ENCODE data around the gene RANBP1. TPM values are rescaled to one million over a fixed set of nuclear protein-coding genes. Genes with fewer than 3 reads are reported as not detected.
A peak's percentile ranks its signal among the peaks of the same experiment; 100 is the strongest.

The RANBP1 gene
- total and polyA plus RNA-seq, 3 donors from 2014 or later, result 247 to 318 (median 284) TPM

DNA sequence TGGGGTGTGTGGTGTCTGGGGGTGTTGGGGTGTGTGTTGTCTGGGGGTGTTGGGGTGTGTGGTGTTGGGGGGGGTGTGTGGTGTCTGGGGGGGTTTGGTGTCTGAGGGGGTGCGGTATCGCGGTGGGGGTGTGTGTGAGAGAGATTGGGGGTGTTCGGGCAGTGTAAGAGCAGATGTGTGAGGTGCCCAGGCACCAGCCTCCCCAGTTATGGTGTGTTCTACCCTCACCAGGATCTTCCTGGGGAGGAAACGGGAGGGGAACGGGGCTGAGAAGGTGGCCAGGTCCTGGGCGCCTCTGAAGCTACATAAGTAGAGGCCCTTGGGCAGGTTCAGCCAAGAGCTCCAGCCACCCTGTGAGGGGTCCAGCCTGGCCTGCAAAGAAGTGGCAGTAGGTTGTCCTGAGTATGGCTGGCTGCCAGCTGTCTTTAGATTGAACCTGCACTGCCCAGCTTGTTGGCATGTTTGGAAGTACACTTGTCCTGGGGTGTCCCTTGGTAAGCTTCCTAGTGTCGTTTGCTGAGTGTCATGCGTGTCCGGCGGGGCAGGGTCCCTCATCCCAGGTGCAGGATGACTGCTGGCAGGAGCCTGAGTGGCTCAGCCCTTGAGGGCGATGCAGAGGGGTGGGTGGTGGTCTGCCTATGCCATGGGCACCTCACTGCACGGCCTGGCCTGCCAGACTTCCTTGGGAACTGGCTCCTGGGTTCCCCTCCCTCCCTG lies 7.6 kb downstream of the RANBP1 start:
- TF ChIP-seq, protein P1, sequence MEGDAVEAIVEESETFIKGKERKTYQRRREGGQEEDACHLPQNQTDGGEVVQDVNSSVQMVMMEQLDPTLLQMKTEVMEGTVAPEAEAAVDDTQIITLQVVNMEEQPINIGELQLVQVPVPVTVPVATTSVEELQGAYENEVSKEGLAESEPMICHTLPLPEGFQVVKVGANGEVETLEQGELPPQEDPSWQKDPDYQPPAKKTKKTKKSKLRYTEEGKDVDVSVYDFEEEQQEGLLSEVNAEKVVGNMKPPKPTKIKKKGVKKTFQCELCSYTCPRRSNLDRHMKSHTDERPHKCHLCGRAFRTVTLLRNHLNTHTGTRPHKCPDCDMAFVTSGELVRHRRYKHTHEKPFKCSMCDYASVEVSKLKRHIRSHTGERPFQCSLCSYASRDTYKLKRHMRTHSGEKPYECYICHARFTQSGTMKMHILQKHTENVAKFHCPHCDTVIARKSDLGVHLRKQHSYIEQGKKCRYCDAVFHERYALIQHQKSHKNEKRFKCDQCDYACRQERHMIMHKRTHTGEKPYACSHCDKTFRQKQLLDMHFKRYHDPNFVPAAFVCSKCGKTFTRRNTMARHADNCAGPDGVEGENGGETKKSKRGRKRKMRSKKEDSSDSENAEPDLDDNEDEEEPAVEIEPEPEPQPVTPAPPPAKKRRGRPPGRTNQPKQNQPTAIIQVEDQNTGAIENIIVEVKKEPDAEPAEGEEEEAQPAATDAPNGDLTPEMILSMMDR (IDR thresholded peaks at IDR 0.05), result no peak
- no peak for TF ChIP-seq POLR2A (IDR thresholded peaks at IDR 0.05)
- no peak overlapping the region for H3K27ac ChIP-seq
- DNase-seq, result no peak
- H3K4me3 ChIP-seq, result no peak overlapping the region
- no peaks in the 10 kb centered on the region for H3K9me3 ChIP-seq
- no peaks in the 10 kb centered on the region for H3K36me3 ChIP-seq (ENCODE audit: low read depth, missing control alignments)
- peaks cover 15% of the 10 kb centered on the region for H3K4me1 ChIP-seq
- H3K27me3 ChIP-seq, result no peaks in the 10 kb centered on the region
- 89 to 97% methylated on average over 13 of the region's 13 CpGs for WGBS, 2 donors
- intact Hi-C loops (cut with DNase I; ENCODE audit: low total_unique reads), result no loop called here

- Histone ChIP-seq H3K27ac (no peak overlapping the region), H3K9me3 (no peaks in the 10 kb centered on the region), H3K4me1 (peaks cover 7% of the 10 kb centered on the region), H3K4me3 (no peak overlapping the region), H3K36me3 (ENCODE audit: low read depth, missing control alignments) (no peaks in the 10 kb centered on the region), H3K27me3 (no peaks in the 10 kb centered on the region)
- intact Hi-C loops (cut with DNase I; ENCODE audit: low total_unique reads), result no loop called here
- DNase-seq, result no peak
- TF ChIP-seq, protein P1 (IDR thresholded peaks at IDR 0.05), result no peak
- TF ChIP-seq POLR2A (IDR thresholded peaks at IDR 0.05), result no peak
- WGBS, 2 donors, result 82 to 87% methylated on average over 5 to 11 of the region's 11 CpGs
Measured at GRCh38 chr22:20124083-20124787, 8.3 kb downstream of the RANBP1 start.

GRCh38 chr22:20125201-20126174 lies 9.6 kb downstream of the RANBP1 start:
- Histone ChIP-seq H3K4me3 (no peak overlapping the region), H3K27ac (peak overlapping the region in 1 of 2 donors; percentile 17), H3K9me3 (no peaks in the 10 kb centered on the region), H3K27me3 (no peaks in the 10 kb centered on the region), H3K4me1 (peaks cover 14% of the 10 kb centered on the region), H3K36me3 (ENCODE audit: low read depth, missing control alignments) (no peaks in the 10 kb centered on the region)
- intact Hi-C loops (cut with DNase I; ENCODE audit: low total_unique reads), result no loop called here
- WGBS, 2 donors, result 82 to 89% methylated on average over 27 to 32 of the region's 32 CpGs
- peak; percentile 77 for DNase-seq
- TF ChIP-seq, protein P1 (IDR thresholded peaks at IDR 0.05), result no peak
- TF ChIP-seq POLR2A (IDR thresholded peaks at IDR 0.05), result no peak

GRCh38 chr22:20126284-20127029 lies 10.6 kb downstream of the RANBP1 start:
- H3K36me3 ChIP-seq (ENCODE audit: low read depth, missing control alignments), result no peaks in the 10 kb centered on the region
- no peaks in the 10 kb centered on the region for H3K9me3 ChIP-seq
- WGBS, 2 donors, result 82 to 84% methylated on average over 15 to 19 of the region's 19 CpGs
- DNase-seq, result no peak
- intact Hi-C loops (cut with DNase I; ENCODE audit: low total_unique reads), result no loop called here
- no peaks in the 10 kb centered on the region for H3K27me3 ChIP-seq
- TF ChIP-seq, protein P1 (IDR thresholded peaks at IDR 0.05), result no peak
- TF ChIP-seq POLR2A (IDR thresholded peaks at IDR 0.05), result no peak
- no peak overlapping the region for H3K4me3 ChIP-seq
- H3K4me1 ChIP-seq, result peaks cover 18% of the 10 kb centered on the region
- no peak overlapping the region for H3K27ac ChIP-seq
